ENCODE data around the gene GJD3.
A peak's percentile ranks its signal among the peaks of the same experiment; 100 is the strongest.
"Not testable (repeated sequence)": the region's sequence is repeated elsewhere in the genome, so short reads cannot be mapped to it uniquely, and the experiment has no call there.

The GJD3 gene, protein sequence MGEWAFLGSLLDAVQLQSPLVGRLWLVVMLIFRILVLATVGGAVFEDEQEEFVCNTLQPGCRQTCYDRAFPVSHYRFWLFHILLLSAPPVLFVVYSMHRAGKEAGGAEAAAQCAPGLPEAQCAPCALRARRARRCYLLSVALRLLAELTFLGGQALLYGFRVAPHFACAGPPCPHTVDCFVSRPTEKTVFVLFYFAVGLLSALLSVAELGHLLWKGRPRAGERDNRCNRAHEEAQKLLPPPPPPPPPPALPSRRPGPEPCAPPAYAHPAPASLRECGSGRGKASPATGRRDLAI

GRCh38 chr17:40364121-40364861, at the start of gene GJD3:
Gene GJD3, minus strand, starts transcription at chr17:40364737. Its CDS starts 922 bp downstream, at chr17:40363815.
- DNase-seq (ENCODE audit: low read depth): no peak

DNA sequence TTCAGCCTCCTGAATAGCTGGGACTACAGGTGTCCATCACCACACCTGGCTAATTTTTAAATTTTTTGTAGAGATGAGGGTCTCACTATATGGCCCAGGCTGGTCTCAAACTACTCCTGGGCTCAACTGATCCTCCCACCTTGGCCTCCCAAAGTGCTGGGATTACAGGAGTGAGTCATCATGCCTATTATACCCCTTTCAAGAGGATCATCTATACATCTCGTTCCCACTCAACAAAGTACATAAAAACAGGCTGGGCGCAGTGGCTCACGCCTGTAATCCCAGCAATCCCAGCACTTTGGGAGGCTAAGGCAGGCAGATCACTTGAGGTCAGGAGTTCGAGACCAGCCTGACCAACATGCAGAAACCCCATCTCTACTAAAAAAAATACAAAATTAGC, 49.8 kb upstream of the GJD3 start:
- not testable (repeated sequence) for DNase-seq (ENCODE audit: low read depth)

GRCh38 chr17:40412880-40413279, 48.3 kb upstream of the GJD3 start:
- no peak for DNase-seq (ENCODE audit: low read depth)

- DNase-seq (ENCODE audit: low read depth): peak; percentile 40
Observed at GRCh38 chr17:40411821-40412220, 47.3 kb upstream of the GJD3 start.

DNA sequence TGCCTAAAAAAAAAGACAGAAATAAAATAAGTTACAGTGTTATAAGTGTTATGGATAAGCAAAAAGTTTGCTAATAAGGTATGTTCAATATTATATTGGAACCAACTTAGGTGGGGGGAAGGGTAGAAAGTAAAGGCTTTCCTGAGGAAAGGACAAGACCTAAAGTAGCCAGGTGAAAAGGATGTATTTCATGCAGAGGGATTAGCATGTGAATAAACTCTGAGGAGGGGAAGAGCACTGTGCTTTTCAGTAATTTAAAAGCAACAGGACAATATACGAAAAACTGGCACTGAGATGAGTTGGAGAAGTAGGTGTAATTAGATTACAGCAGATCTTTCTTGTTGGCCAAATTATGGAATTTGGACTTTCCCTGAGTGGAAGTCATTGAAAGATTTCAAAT, 45.5 kb upstream of the GJD3 start:
- no peak for DNase-seq (ENCODE audit: low read depth)

- DNase-seq (ENCODE audit: low read depth): not testable (repeated sequence)
Observed at GRCh38 chr17:40409540-40409939, 45.0 kb upstream of the GJD3 start.

GRCh38 chr17:40407460-40407859, 42.9 kb upstream of the GJD3 start:
- no peak for DNase-seq (ENCODE audit: low read depth)

GRCh38 chr17:40404003-40404402, 39.5 kb upstream of the GJD3 start:
- peak; percentile 82 for DNase-seq (ENCODE audit: low read depth)

DNA sequence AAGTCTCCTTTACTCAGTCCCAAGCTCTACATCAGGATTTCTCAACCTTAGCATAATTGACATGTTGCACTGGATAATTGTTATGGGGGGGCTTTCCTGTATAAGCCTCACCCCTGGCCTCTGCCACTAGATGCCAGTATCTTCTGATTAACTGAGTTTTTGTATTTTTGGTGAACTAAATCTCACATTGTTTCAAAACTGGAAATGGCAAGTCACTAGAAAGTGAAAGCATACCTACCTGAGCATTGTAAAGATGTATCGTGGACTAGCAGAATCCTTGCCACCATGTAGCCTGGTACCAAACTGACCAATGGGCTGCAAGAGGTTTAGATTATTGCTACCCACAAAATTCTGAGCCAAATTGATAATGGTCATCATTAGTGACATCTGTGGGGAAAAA, 38.1 kb upstream of the GJD3 start:
- no peak for DNase-seq (ENCODE audit: low read depth)

- DNase-seq (ENCODE audit: low read depth): peak; percentile 64
Observed at GRCh38 chr17:40399185-40399584, 34.6 kb upstream of the GJD3 start.

DNA sequence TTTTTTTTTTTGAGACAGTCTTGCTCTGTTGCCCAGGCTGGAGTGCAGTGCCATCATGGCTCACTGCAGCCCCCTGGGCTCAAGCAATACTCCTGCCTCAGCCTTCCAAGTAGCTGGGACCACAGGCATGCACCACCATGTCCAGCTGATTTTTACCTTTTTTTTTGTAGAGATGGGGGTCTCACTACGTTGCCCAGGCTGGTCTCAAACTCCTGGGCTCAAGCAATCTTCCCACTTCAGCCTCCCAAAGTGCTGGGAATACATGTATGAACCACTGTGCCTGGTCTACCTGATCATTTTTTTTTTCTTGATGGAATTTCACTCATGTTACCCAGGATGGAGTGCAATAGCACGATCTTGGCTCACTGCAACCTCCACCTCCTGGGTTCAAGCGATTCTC, 22.0 kb upstream of the GJD3 start:
- DNase-seq (ENCODE audit: low read depth): not testable (repeated sequence)

DNA sequence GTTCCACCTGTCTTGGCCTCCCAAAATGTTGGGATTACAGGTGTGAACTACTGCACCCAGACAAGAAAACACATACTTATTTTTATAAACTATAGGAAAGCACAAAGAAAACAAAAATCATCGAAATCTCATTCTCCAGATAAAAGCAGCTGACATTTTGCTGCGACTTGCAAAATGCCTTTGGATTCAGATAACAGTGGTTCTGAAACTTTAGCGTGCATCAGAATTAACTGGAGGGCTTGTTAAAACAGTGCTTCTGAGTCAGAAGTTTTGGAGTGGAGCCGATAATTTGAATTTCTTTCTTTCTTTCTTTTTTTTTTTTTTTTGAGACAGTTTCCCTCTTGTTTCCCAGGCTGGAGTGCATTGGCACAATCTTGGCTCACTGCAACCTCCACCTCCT, 17.7 kb upstream of the GJD3 start:
- DNase-seq (ENCODE audit: low read depth): no peak

DNA sequence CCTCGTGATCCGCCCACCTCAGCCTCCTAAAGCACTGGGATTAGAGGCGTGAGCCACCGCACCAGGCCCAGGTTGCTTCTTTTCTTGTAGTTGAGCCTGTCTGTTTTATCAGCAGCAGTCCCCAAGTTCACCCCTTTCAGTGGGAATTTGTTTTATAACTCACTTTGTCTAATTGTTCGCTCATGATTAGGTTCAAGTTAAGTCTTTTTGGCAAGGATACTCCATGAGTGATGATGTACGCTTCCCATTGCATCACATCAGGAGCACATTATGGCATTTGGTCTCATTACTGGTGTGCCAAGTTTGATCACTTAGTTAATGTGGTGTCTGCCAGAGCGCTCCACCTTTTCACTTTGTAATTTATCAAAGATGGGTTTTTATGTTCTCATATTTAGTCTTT, 14.4 kb upstream of the GJD3 start:
- DNase-seq (ENCODE audit: low read depth): no peak

DNA sequence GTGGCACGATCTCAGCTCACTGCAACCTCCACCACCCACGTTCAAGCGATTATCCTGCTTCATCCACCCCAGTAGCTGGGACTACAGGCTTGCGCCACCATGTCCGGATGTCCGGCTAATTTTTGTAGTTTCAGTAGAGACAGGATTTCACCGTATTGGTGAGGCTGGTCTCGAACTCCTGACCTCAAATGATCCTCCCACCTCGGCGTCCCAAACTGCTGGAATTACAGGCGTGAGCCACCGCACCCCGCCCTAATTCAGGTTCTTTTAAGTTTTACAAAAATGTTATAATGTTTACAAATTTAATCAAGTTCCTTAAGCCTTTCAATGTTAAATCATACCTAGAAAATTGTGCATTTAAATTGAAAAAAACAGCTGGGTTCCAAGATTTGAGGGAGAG, 13.3 kb upstream of the GJD3 start:
- DNase-seq (ENCODE audit: low read depth): no peak

DNA sequence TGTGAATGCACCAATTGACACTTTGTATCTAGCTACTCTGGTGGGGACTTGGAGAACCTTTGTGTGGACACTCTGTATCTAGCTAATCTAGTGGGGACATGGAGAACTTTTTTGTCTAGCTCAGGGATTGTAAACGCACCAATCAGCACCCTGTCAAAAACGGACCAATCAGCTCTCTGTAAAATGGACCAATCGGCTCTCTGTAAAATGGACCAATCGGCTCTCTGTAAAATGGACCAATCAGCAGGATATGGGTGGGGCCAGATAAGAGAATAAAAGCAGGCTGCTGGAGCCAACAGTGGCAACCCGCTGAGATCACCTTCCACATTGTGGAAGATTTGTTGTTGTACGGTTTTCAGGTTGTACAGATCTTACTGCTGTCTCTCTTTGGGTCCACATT, 12.0 kb upstream of the GJD3 start:
- not testable (repeated sequence) for DNase-seq (ENCODE audit: low read depth)

DNA sequence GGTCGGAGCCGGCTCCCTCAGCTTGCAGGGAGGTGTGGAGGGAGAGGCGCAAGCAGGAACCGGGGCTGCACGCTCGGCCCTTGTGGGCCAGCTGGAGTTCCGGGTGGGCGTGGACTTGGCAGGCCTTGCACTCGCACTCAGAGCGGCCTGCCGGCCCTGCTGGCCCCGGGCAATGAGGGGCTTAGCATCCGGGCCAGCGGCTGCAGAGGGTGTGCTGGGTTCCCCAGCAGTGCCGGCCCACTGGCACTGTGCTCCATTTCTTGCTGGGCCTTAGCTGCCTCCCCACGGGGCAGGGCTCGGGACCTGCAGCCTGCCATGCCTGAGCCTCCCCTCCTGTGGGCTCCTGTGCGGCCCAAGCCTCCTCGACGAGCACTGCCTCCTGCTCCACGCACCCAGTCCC, 11.2 kb upstream of the GJD3 start:
- not testable (repeated sequence) for DNase-seq (ENCODE audit: low read depth)

GRCh38 chr17:40374821-40375498, 10.4 kb upstream of the GJD3 start:
- DNase-seq (ENCODE audit: low read depth): no peak

DNA sequence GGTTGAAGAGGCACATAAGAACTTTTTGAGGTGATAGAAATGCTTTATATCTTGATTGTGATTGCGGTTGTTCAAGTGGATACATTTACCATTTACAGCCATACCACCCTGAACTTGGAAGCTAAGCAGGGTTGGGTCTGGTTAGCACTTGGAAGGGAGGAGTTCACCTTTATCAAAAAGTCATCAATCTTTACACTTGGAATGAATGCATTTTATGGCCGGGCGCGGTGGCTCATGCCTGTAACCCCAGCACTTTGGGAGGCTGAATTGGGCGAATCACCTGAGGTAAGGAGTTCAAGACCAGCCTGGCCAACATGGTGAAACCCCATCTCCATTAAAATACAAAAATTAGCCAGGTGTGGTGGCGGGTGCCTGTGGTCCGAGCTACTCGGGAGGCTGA, 9.5 kb upstream of the GJD3 start:
- no peak for DNase-seq (ENCODE audit: low read depth)

- DNase-seq (ENCODE audit: low read depth): peak; percentile 96
Observed at GRCh38 chr17:40373324-40373723, 8.8 kb upstream of the GJD3 start.

DNA sequence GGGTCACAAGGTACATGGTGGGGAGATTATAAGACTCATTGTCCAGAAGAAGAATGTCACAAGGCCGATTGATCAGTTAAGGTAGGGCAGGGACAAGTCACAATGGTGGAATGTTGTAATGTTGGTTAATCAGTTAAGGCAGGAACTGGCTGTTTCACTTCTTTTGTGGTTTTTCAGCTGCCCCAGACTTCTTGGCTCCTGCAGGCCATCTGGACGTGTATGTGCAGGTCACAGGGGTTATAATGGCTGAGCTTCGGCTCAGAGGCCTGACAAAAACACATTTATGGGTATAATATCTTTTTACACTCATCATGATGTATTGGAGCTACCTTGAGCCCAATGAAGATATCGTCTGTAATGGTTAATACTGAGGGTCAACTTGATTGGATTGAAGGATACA, 8.1 kb upstream of the GJD3 start:
- not testable (repeated sequence) for DNase-seq (ENCODE audit: low read depth)

GRCh38 chr17:40372031-40372430, 7.5 kb upstream of the GJD3 start:
- DNase-seq (ENCODE audit: low read depth): no peak

- no peak for DNase-seq (ENCODE audit: low read depth)
Observed at GRCh38 chr17:40371261-40371929, 6.9 kb upstream of the GJD3 start.

- no peak for DNase-seq (ENCODE audit: low read depth)
Observed at GRCh38 chr17:40369923-40370322, 5.4 kb upstream of the GJD3 start.
